Thoracic aorta (tissue), 2 donors: Measurements from ENCODE around the gene FOXJ2. TPM values are rescaled to one million over a fixed set of nuclear protein-coding genes. Genes with fewer than 3 reads are reported as not detected.
"Not testable (repeated sequence)": the region's sequence is repeated elsewhere in the genome, so short reads cannot be mapped to it uniquely, and the experiment has no call there.

Experiments
- ATAC-seq: fragments of 150-250 bp; one replicate; pipeline ENCODE4 v1.8.0; 2017; ENCODE audit warnings: low read depth; ENCODE audit not compliant: insufficient number of reproducible peaks, low FRiP score
- DNase-seq: peaks from one replicate; pipeline ENCODE4 v3.0.0-alpha.2; 2020; ENCODE audit warnings: low spot score
- H3K27ac ChIP-seq, 2 donors: fragments of 200-600 bp; sonication (generic); 1 replicate in 1 of 2; 2 replicates in 1 of 2; pipeline ENCODE4 v1.5.1; 2016; ENCODE audit warnings: mild to moderate bottlenecking in 2 of 2, moderate library complexity in 2 of 2
- H3K27me3 ChIP-seq: fragments of 200-600 bp; sonication (generic); replicated peaks from 2 replicates; pipeline ENCODE4 v1.6.0; 2016; ENCODE audit warnings: mild to moderate bottlenecking; ENCODE audit not compliant: insufficient read depth
- H3K36me3 ChIP-seq: fragments of 200-600 bp; sonication (generic); one replicate; pipeline ENCODE4 v1.5.1; 2016
- H3K4me1 ChIP-seq, 2 donors: fragments of 200-600 bp; sonication (generic); 1 replicate in 1 of 2; 2 replicates in 1 of 2; pipeline versions ENCODE4 v1.5.1 to v1.6.0; 2016; ENCODE audit warnings: low read depth in 2 of 2, mild to moderate bottlenecking in 1 of 2; ENCODE audit not compliant: control insufficient read depth in 1 of 2
- H3K4me3 ChIP-seq: fragments of 200-600 bp; sonication (generic); 2 replicates; pipeline ENCODE4 v1.5.1; 2016; ENCODE audit warnings: mild to moderate bottlenecking
- H3K9me3 ChIP-seq: fragments of 200-600 bp; sonication (generic); 2 replicates; pipeline ENCODE4 v1.5.1; 2016
- total RNA-seq, 2 donors: library from RNA; depleted of rRNA; stranded (reverse); fragments of >200 nt; gene quantifications; one replicate each; pipeline versions ENCODE4 v1.1.0 to v1.2.3, GENCODE V29; 2016
- TF ChIP-seq, protein P1 (sequence below): fragments of 200-600 bp; sonication (generic); IDR thresholded peaks from one replicate; pipeline ENCODE4 v1.5.1; 2019; ENCODE audit warnings: antibody characterized with exemption

Gene FOXJ2
- total RNA-seq, 2 donors from 2014 or later, result 25.7 to 29.6 TPM

DNA sequence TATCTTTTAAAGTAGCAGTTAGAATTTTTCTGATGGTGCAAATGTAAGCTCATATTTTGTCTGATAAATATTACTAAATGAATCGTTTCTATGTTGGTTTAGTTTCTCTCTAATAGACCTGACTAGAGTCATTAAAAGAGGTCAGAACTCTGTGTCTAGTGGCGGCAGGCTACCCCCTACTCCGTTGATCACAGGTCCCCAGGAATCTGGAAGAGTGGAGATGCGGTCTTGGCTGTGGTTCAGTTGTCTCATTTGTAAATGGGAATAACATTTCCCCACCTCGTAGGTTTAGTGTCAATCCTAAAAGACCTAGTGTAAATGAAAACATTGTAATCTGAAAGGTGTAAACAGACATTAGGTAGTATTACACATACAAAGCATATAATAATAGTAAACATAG lies 4.7 kb upstream of the FOXJ2 start:
- DNase-seq (no peak), ATAC-seq (no peak)
- Histone ChIP-seq H3K4me3 (peak overlapping the region; percentile 93), H3K4me1 (peaks cover 3 to 14% of the 10 kb centered on the region in 2 donors), H3K36me3 (no peaks in the 10 kb centered on the region), H3K27me3 (no peaks in the 10 kb centered on the region), H3K9me3 (no peaks in the 10 kb centered on the region), H3K27ac (peak overlapping the region in 1 of 2 donors; percentile 100)
- TF ChIP-seq, protein P1, sequence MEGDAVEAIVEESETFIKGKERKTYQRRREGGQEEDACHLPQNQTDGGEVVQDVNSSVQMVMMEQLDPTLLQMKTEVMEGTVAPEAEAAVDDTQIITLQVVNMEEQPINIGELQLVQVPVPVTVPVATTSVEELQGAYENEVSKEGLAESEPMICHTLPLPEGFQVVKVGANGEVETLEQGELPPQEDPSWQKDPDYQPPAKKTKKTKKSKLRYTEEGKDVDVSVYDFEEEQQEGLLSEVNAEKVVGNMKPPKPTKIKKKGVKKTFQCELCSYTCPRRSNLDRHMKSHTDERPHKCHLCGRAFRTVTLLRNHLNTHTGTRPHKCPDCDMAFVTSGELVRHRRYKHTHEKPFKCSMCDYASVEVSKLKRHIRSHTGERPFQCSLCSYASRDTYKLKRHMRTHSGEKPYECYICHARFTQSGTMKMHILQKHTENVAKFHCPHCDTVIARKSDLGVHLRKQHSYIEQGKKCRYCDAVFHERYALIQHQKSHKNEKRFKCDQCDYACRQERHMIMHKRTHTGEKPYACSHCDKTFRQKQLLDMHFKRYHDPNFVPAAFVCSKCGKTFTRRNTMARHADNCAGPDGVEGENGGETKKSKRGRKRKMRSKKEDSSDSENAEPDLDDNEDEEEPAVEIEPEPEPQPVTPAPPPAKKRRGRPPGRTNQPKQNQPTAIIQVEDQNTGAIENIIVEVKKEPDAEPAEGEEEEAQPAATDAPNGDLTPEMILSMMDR, result no peak

DNA sequence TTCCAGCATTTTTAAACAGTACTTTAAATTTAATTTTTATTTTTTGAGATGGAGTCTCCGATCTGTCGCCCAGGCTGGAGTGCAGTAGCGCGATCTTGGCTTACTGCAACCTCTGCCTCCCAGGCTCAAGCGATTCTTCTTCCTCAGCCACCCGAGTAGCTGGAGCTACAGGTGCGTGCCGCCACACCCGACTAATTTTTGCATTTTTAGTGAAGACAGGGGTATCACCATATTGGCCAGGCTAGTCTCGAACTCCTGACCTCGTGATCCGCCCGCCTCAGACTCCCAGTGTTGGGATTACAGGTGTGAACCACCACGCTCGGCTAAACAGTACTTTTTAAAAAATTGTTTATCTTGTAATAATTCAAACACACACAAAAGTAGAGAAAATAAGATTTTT lies 4.2 kb upstream of the FOXJ2 start:
- peaks cover 3 to 14% of the 10 kb centered on the region in 2 donors for H3K4me1 ChIP-seq
- no peak overlapping the region for H3K4me3 ChIP-seq
- TF ChIP-seq, protein P1, result no peak
- H3K36me3 ChIP-seq, result no peaks in the 10 kb centered on the region
- H3K9me3 ChIP-seq, result no peaks in the 10 kb centered on the region
- H3K27me3 ChIP-seq, result no peaks in the 10 kb centered on the region
- no peak overlapping the region for H3K27ac ChIP-seq
- no peak for DNase-seq
- ATAC-seq, result no peak

DNA sequence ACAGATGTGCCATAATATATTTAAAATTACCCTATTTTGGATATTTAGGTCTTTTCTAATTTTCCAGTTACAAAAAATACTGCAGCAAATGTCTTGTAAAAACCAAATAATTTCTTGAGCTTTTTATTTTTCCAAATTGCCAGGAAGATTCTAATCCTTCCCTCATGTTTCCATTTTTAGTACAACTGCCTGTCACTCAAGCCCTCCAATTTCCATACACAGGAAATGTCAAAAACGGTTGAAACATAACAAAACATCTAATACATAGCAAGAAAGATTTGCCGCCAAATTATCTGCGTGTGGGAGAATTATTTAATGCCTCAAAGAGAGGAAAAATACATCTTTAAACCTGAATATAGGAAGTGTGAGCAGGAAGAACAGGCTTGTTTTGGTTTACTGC lies 2.3 kb upstream of the FOXJ2 start:
- TF ChIP-seq, protein P1, result no peak
- Histone ChIP-seq H3K36me3 (no peaks in the 10 kb centered on the region), H3K27ac (no peak overlapping the region), H3K27me3 (no peaks in the 10 kb centered on the region), H3K4me3 (no peak overlapping the region), H3K4me1 (peaks cover 13 to 29% of the 10 kb centered on the region in 2 donors), H3K9me3 (no peaks in the 10 kb centered on the region)
- DNase-seq (no peak), ATAC-seq (no peak)

DNA sequence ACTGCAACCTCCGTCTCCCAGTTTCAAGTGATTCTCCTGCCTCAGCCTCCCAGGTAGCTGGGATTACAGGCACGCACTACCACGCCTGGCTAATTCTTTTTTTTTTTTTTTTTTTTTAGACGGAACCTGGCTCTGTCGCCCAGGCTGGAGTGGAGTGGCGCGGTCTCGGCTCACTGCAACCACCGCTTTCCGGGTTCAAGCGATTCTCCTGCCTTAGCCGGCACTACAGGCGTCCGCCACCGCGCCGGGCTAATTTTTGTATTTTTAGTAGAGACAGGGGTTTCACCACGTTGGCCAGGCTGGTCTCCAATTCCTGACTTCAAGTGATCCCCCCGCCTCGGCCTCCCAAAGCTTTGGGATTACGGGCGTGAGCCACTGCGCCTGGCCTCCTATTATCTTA lies 1.5 kb upstream of the FOXJ2 start:
- H3K4me3 ChIP-seq, H3K9me3 ChIP-seq, H3K36me3 ChIP-seq, DNase-seq, ATAC-seq, H3K27me3 ChIP-seq, H3K27ac ChIP-seq: not testable (repeated sequence)
- H3K4me1 ChIP-seq, result peaks cover 21 to 33% of the 10 kb centered on the region in 2 donors

DNA sequence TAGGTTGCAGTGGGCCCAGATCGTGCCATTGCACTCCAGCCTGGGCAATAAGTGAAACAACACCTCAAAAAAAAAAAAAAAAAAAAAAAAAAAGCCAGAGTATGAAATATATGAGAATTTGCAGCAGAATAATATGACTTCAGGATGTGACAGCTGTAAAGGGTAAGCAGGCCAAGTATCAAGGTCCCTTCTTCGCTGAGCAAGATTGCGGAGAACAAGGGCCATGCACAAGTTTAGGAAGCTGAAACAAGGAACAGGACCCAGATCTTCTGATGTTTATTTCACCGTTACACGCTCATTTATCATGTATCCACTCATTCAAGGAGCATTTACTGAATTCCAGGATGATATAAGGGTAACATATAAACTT lies 659 bp upstream of the FOXJ2 start:
- Histone ChIP-seq H3K4me3 (peak overlapping the region; percentile 85), H3K27me3 (no peaks in the 10 kb centered on the region), H3K27ac (peak overlapping the region; percentile 97 to 99), H3K36me3 (no peaks in the 10 kb centered on the region), H3K9me3 (no peaks in the 10 kb centered on the region), H3K4me1 (peaks cover 28 to 41% of the 10 kb centered on the region in 2 donors)
- no peak for DNase-seq
- ATAC-seq, result no peak
- TF ChIP-seq, protein P1, result no peak
